ENCODE data around the gene ICA1L.

ICA1L gene

DNA sequence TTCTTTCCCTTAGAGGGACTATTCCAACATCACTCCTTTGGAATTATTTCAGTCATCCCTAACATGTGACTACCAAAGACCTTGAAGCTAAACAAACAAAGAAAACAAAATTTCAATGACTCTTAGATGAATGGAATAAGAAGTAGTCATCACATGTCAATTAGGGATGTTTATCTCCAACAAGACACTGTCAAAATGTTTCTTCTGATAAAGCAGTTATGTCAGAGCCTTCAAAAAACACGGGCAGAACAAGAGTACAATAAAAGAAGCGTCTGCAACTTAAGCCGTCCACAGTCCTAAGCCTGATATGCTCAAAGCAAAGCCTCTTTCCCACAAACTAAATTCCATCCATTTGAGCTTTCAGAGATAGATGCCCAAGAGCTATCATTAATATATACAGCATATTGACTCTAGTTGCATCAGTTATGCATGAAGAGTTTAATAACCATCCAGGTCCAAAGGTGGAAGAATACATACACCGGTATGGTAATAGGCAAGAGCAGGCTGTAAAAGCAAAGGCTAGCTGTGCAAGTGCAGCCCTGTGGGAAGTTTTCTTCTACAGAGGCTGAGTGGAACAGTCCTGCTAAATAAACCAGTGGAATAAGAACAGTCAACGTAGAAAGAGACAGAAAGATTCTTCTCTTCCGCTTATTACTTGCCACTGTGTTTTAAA, 98.1 kb downstream of the ICA1L start:
- Histone ChIP-seq H3K27ac (ENCODE audit: low read length) (no peak overlapping the region), H3K4me1 (ENCODE audit: control insufficient read depth in 1 of 2, insufficient read depth in 2 of 2, low read length in 2 of 2) (no peaks in the 10 kb centered on the region), H3K9me3 (ENCODE audit: control insufficient read depth in 1 of 2, low read length in 2 of 2) (no peaks in the 10 kb centered on the region), H3K4me3 (ENCODE audit: low read depth in 1 of 2, low read length in 2 of 2) (no peak overlapping the region), H3K27me3 (ENCODE audit: low read depth, low read length) (no peaks in the 10 kb centered on the region), H3K36me3 (ENCODE audit: control insufficient read depth in 1 of 2, insufficient read depth in 2 of 2, low read length in 2 of 2) (peaks cover 0 to 2% of the 10 kb centered on the region in 2 donors)

DNA sequence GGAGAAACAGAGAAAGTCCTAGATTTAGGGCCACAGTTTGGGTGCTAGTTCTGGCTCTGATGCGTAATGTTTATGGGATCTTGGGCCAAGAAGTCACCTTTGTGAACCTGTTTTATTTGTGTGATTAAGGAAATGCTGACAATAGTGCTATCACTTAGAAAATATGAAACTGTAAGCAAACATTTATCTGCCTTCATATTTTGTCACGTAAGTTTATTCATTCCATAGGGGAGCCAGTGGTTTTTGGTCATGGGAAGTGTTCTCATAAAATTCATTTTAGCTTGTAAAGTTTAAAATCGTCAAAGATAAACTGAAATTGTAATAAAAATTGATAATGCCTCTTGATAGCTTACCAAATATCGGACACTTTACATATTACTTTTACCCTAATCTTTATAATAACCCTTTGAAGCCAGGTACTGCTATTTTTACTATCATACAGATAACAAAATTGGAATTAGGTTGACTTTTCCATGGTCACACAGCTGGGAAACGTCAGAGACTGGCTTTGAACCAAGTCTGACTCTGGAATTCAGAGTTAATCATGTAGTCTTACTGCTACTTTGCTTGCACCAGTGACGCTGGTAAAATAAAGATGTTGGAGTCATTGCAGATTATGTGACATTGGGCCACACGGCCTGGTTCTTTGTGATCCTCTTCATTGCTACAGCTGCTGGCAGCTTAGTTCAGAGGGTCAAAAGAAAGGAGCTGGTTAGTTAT, 99.7 kb downstream of the ICA1L start:
- Histone ChIP-seq H3K36me3 (ENCODE audit: control insufficient read depth in 1 of 2, insufficient read depth in 2 of 2, low read length in 2 of 2) (no peaks in the 10 kb centered on the region), H3K27ac (ENCODE audit: low read length) (no peak overlapping the region), H3K4me1 (ENCODE audit: control insufficient read depth in 1 of 2, insufficient read depth in 2 of 2, low read length in 2 of 2) (no peaks in the 10 kb centered on the region), H3K27me3 (ENCODE audit: low read depth, low read length) (no peaks in the 10 kb centered on the region), H3K4me3 (ENCODE audit: low read depth in 1 of 2, low read length in 2 of 2) (no peak overlapping the region), H3K9me3 (ENCODE audit: control insufficient read depth in 1 of 2, low read length in 2 of 2) (no peaks in the 10 kb centered on the region)

DNA sequence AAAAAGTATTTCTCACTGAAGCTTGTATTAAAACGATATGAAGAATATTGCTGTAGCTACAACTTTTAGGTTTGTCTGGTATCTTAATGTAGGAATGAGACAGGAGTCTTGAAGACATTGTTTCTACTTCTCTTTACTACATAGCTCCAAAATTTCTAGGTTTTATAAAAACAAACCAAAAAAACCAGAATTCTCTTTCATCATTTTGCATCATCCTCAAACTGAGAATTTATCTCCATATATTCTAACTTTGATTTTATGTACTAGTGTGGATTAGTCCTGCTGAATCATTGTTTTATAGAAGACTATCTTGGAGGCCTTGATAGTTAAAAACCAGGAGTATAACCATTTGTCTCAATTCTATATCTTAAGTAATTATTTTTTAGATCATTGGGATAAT, 100.2 kb downstream of the ICA1L start:
- Histone ChIP-seq H3K36me3 (ENCODE audit: control insufficient read depth in 1 of 2, insufficient read depth in 2 of 2, low read length in 2 of 2) (no peaks in the 10 kb centered on the region), H3K4me3 (ENCODE audit: low read depth in 1 of 2, low read length in 2 of 2) (no peak overlapping the region), H3K27ac (ENCODE audit: low read length) (no peak overlapping the region), H3K9me3 (ENCODE audit: control insufficient read depth in 1 of 2, low read length in 2 of 2) (no peaks in the 10 kb centered on the region), H3K4me1 (ENCODE audit: control insufficient read depth in 1 of 2, insufficient read depth in 2 of 2, low read length in 2 of 2) (no peaks in the 10 kb centered on the region), H3K27me3 (ENCODE audit: low read depth, low read length) (no peaks in the 10 kb centered on the region)

DNA sequence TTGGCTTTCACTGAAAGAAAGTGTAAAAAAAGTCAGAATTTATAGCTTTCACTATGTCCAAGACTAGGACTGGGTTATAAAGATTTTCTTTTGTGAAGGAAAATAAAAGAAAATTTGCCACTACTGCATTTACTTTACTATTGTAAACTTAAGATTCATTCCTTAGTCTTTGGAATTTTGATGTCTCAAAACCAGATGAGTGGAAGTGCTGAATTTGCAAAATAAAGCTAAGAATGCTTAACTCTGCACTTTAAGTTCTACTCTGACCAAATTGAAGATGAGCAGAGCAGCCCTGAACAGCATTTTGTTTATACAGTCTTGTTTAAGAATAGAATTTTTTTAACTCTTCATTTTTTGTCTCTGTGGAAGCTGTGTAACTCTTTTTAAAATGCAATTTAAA, 102.4 kb downstream of the ICA1L start:
- peaks cover 3 to 4% of the 10 kb centered on the region in 2 donors for H3K36me3 ChIP-seq (ENCODE audit: control insufficient read depth in 1 of 2, insufficient read depth in 2 of 2, low read length in 2 of 2)
- no peak overlapping the region for H3K4me3 ChIP-seq (ENCODE audit: low read depth in 1 of 2, low read length in 2 of 2)
- no peaks in the 10 kb centered on the region for H3K27me3 ChIP-seq (ENCODE audit: low read depth, low read length)
- H3K4me1 ChIP-seq (ENCODE audit: control insufficient read depth in 1 of 2, insufficient read depth in 2 of 2, low read length in 2 of 2) = no peaks in the 10 kb centered on the region
- no peaks in the 10 kb centered on the region for H3K9me3 ChIP-seq (ENCODE audit: control insufficient read depth in 1 of 2, low read length in 2 of 2)
- H3K27ac ChIP-seq (ENCODE audit: low read length) = no peak overlapping the region

DNA sequence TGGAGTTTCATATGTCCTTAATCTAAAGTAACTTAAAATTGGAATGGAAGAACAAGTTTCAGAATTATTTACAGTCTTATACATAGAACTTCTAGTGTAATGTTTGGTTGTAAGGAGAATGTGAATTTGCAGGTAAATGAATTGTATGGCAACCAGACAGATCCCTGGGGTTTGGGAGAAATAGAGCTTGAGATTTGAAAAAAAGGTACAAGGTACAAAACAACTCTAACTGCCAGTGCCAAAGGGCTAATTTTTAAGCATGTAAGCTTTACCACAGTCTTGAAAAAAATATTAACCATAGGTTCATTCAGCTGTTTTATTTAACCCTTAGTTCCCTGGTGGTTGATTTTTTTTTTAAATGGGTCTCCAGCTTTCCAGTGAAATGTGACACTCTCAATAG, 103.3 kb downstream of the ICA1L start:
- no peak overlapping the region for H3K27ac ChIP-seq (ENCODE audit: low read length)

DNA sequence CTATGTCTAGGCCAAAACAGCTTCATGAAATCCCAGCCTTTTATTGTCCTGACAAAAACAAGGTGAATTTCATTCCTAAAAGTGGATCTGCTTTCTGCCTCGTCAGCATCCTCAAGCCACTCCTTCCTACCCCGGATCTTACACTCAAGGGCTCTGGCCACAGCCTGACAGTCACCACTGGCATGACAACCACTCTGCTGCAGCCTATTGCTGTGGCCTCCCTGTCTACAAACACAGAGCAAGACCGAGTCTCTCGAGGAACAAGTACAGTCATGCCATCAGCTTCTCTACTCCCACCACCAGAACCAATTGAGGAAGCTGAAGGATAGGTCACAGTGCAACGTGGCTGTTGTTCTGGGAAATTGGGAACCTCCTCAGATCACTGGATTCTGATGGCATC, 106.1 kb downstream of the ICA1L start:
- Histone ChIP-seq H3K27me3 (ENCODE audit: low read depth, low read length) (no peaks in the 10 kb centered on the region), H3K36me3 (ENCODE audit: control insufficient read depth in 1 of 2, insufficient read depth in 2 of 2, low read length in 2 of 2) (peaks cover 3 to 4% of the 10 kb centered on the region in 2 donors), H3K9me3 (ENCODE audit: control insufficient read depth in 1 of 2, low read length in 2 of 2) (no peaks in the 10 kb centered on the region), H3K27ac (ENCODE audit: low read length) (no peak overlapping the region), H3K4me1 (ENCODE audit: control insufficient read depth in 1 of 2, insufficient read depth in 2 of 2, low read length in 2 of 2) (no peaks in the 10 kb centered on the region), H3K4me3 (ENCODE audit: low read depth in 1 of 2, low read length in 2 of 2) (no peak overlapping the region)

More for the DNA sequence above, 103.3 kb downstream of the ICA1L start:
- no peaks in the 10 kb centered on the region for H3K4me1 ChIP-seq (ENCODE audit: control insufficient read depth in 1 of 2, insufficient read depth in 2 of 2, low read length in 2 of 2)
- no peak overlapping the region for H3K4me3 ChIP-seq (ENCODE audit: low read depth in 1 of 2, low read length in 2 of 2)
- H3K27me3 ChIP-seq (ENCODE audit: low read depth, low read length) = no peaks in the 10 kb centered on the region
- peaks cover 3 to 4% of the 10 kb centered on the region in 2 donors for H3K36me3 ChIP-seq (ENCODE audit: control insufficient read depth in 1 of 2, insufficient read depth in 2 of 2, low read length in 2 of 2)
- no peaks in the 10 kb centered on the region for H3K9me3 ChIP-seq (ENCODE audit: control insufficient read depth in 1 of 2, low read length in 2 of 2)

DNA sequence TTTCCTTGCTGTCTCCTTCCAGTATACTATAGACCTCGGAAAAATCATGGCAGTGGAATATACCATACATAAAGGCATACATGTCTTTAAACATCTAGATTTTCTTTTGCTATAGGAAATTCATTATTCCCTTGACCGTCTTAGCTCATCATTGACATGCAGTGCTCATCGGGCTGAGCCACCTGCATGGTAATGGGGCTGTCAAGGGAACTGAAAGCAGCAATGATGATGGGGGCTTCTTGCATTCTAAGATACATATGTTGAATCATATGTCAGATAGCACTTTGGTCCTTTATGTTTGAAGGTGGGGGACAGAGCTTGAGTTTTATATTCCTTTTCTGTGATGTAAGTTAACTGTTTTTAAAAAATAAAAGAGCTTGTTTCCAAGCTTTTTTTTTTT, 106.6 kb downstream of the ICA1L start:
- no peaks in the 10 kb centered on the region for H3K9me3 ChIP-seq (ENCODE audit: control insufficient read depth in 1 of 2, low read length in 2 of 2)
- no peaks in the 10 kb centered on the region for H3K4me1 ChIP-seq (ENCODE audit: control insufficient read depth in 1 of 2, insufficient read depth in 2 of 2, low read length in 2 of 2)
- H3K27ac ChIP-seq (ENCODE audit: low read length) = no peak overlapping the region
- no peak overlapping the region for H3K4me3 ChIP-seq (ENCODE audit: low read depth in 1 of 2, low read length in 2 of 2)
- H3K27me3 ChIP-seq (ENCODE audit: low read depth, low read length) = no peaks in the 10 kb centered on the region
- peaks cover 3 to 4% of the 10 kb centered on the region in 2 donors for H3K36me3 ChIP-seq (ENCODE audit: control insufficient read depth in 1 of 2, insufficient read depth in 2 of 2, low read length in 2 of 2)

DNA sequence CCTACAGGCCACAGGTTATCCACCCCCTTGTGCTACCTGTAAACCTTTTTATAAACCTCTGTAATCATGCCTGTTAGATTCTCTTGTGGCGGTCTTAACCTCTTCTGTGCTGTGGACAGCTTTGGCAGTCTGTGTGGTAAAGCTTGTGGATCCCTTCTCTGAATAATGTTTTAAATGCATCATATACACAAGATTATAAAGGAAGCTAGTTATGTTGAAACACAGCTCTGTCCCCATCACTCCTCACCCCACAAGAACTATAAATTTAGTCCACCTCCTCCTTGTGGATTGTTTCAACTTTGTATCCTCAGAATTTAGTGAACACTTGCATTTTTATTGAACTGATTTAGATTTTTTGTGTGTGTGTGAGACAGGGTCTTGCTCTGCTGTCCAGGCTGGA, 107.7 kb downstream of the ICA1L start:
- H3K36me3 ChIP-seq (ENCODE audit: control insufficient read depth in 1 of 2, insufficient read depth in 2 of 2, low read length in 2 of 2) = peaks cover 3 to 4% of the 10 kb centered on the region in 2 donors
- no peaks in the 10 kb centered on the region for H3K4me1 ChIP-seq (ENCODE audit: control insufficient read depth in 1 of 2, insufficient read depth in 2 of 2, low read length in 2 of 2)
- no peak overlapping the region for H3K4me3 ChIP-seq (ENCODE audit: low read depth in 1 of 2, low read length in 2 of 2)
- no peaks in the 10 kb centered on the region for H3K27me3 ChIP-seq (ENCODE audit: low read depth, low read length)
- H3K9me3 ChIP-seq (ENCODE audit: control insufficient read depth in 1 of 2, low read length in 2 of 2) = no peaks in the 10 kb centered on the region
- no peak overlapping the region for H3K27ac ChIP-seq (ENCODE audit: low read length)

DNA sequence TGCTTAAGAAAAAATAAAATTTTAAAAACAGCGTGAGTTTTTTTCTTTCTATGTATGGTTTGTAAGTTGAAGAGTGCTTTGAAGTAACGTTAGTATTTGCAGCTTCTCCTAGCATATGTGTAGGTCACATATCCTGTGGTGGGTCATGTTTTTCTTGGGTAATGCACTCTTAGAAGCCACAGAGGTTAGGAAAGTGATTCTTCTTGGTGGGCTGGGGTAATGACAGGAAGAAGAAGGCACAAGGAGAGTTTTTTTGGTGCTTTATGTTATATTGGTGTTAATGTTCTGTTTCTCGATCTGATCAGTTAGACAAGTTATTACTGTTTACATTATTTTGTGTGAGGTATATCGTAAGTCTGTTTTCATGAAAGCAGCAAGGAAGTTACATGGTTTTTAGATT, 109.0 kb downstream of the ICA1L start:
- Histone ChIP-seq H3K27ac (ENCODE audit: low read length) (no peak overlapping the region), H3K36me3 (ENCODE audit: control insufficient read depth in 1 of 2, insufficient read depth in 2 of 2, low read length in 2 of 2) (peaks cover 3 to 5% of the 10 kb centered on the region in 2 donors), H3K9me3 (ENCODE audit: control insufficient read depth in 1 of 2, low read length in 2 of 2) (no peaks in the 10 kb centered on the region), H3K27me3 (ENCODE audit: low read depth, low read length) (no peaks in the 10 kb centered on the region), H3K4me1 (ENCODE audit: control insufficient read depth in 1 of 2, insufficient read depth in 2 of 2, low read length in 2 of 2) (peaks cover 0 to 7% of the 10 kb centered on the region in 2 donors), H3K4me3 (ENCODE audit: low read depth in 1 of 2, low read length in 2 of 2) (no peak overlapping the region)

DNA sequence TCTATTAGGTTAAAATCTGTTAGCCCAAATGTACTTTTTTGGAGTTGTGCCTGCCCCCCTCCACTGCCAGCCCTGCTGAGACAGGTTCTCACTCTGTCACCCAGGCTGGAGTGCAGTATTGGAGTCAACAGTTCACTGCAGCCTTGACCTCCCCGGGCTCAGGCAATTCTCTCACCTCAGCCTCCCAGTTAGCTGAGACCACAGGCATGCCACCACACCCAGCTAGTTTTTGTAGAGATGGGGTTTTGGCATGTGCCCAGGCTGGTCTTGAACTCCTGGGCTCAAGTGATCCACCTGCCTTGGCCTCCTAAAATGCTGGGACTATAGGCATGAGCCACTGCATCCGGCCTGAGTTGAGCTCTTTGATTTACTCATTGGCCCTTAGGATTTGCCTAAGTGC, 110.7 kb downstream of the ICA1L start:
- Histone ChIP-seq H3K4me1 (ENCODE audit: control insufficient read depth in 1 of 2, insufficient read depth in 2 of 2, low read length in 2 of 2) (peaks cover 0 to 7% of the 10 kb centered on the region in 2 donors), H3K27me3 (ENCODE audit: low read depth, low read length) (no peaks in the 10 kb centered on the region), H3K4me3 (ENCODE audit: low read depth in 1 of 2, low read length in 2 of 2) (no peak overlapping the region), H3K27ac (ENCODE audit: low read length) (no peak overlapping the region), H3K36me3 (ENCODE audit: control insufficient read depth in 1 of 2, insufficient read depth in 2 of 2, low read length in 2 of 2) (peaks cover 7 to 9% of the 10 kb centered on the region in 2 donors), H3K9me3 (ENCODE audit: control insufficient read depth in 1 of 2, low read length in 2 of 2) (no peaks in the 10 kb centered on the region)

DNA sequence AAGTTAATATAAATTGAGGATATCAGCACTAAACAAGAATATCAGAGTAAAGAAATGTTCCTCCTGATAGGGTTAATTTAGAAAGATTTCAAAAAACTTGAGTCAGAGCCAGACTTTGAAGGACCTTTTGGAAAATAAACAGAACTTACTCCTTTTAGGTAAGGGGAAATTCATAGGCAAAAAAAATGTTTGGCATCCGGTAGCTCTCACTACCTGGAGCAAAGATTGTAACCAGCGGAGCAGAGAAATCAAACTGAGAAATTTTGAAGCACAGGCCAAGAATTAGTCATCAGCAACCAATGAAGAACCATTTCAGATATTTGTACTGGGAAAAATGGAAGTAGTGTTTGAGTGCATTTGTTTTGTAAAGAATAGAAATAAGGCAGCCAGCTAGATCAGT, 113.0 kb downstream of the ICA1L start:
- Histone ChIP-seq H3K9me3 (ENCODE audit: control insufficient read depth in 1 of 2, low read length in 2 of 2) (no peaks in the 10 kb centered on the region), H3K27ac (ENCODE audit: low read length) (no peak overlapping the region), H3K27me3 (ENCODE audit: low read depth, low read length) (no peaks in the 10 kb centered on the region), H3K4me1 (ENCODE audit: control insufficient read depth in 1 of 2, insufficient read depth in 2 of 2, low read length in 2 of 2) (peaks cover 0 to 7% of the 10 kb centered on the region in 2 donors), H3K4me3 (ENCODE audit: low read depth in 1 of 2, low read length in 2 of 2) (no peak overlapping the region), H3K36me3 (ENCODE audit: control insufficient read depth in 1 of 2, insufficient read depth in 2 of 2, low read length in 2 of 2) (peaks cover 4 to 5% of the 10 kb centered on the region in 2 donors)

All from muscle layer of duodenum (tissue), 2 donors.